GM18873 (cell line): ENCODE data around the gene ZNF74.
"Not testable (repeated sequence)": the region's sequence is repeated elsewhere in the genome, so short reads cannot be mapped to it uniquely, and the experiment has no call there.

ENCODE experiments used
- ATAC-seq: cut with Tn5 transposase; IDR thresholded peaks from one replicate; pipeline ENCODE4 v1.9.1; 2021; ENCODE audit warnings: mild to moderate bottlenecking, moderate library complexity, moderate number of reproducible peaks; ENCODE audit not compliant: unreplicated experiment, low FRiP score

ZNF74 gene

GRCh38 chr22:20399866-20400605 lies 6.1 kb downstream of the ZNF74 start:
- no peak for ATAC-seq

- ATAC-seq: no peak
Observed at GRCh38 chr22:20400606-20401375, 6.8 kb downstream of the ZNF74 start.

- ATAC-seq: no peak
Observed at GRCh38 chr22:20401376-20402014, 7.5 kb downstream of the ZNF74 start.

- no peak for ATAC-seq
Observed at GRCh38 chr22:20402960-20403778, 9.2 kb downstream of the ZNF74 start.

GRCh38 chr22:20403779-20404140 lies 9.8 kb downstream of the ZNF74 start:
- no peak for ATAC-seq

- no peak for ATAC-seq
Observed at GRCh38 chr22:20404881-20405280, 10.9 kb downstream of the ZNF74 start.

GRCh38 chr22:20405291-20405930 lies 11.5 kb downstream of the ZNF74 start:
- ATAC-seq: no peak

- ATAC-seq: no peak
Observed at GRCh38 chr22:20405931-20406685, 12.2 kb downstream of the ZNF74 start.

GRCh38 chr22:20406686-20407408 lies 12.9 kb downstream of the ZNF74 start:
- no peak for ATAC-seq

- ATAC-seq: no peak
Observed at GRCh38 chr22:20407829-20408228, 13.9 kb downstream of the ZNF74 start.

- ATAC-seq: no peak
Observed at GRCh38 chr22:20408891-20409290, 14.9 kb downstream of the ZNF74 start.

GRCh38 chr22:20409385-20409784 lies 15.4 kb downstream of the ZNF74 start:
- not testable (repeated sequence) for ATAC-seq

GRCh38 chr22:20412474-20413216 lies 18.7 kb downstream of the ZNF74 start:
- ATAC-seq: no peak

- ATAC-seq: no peak
Observed at GRCh38 chr22:20413217-20414058, 19.5 kb downstream of the ZNF74 start.

- no peak for ATAC-seq
Observed at GRCh38 chr22:20414059-20414440, 20.1 kb downstream of the ZNF74 start.

- no peak for ATAC-seq
Observed at GRCh38 chr22:20414450-20414849, 20.5 kb downstream of the ZNF74 start.

- not testable (repeated sequence) for ATAC-seq
Observed at GRCh38 chr22:20415241-20415640, 21.3 kb downstream of the ZNF74 start.
